Nephron progenitor cell (in vitro differentiated cells): ENCODE results near the gene ZNF184.

Experiments used
- DNase-seq: peaks from one replicate; pipeline ENCODE4 v3.0.0; 2021
- H3K27ac Mint-ChIP-seq: 2 replicates; pipeline ENCODE4 v1.8.0; 2021; ENCODE audit warnings: mild to moderate bottlenecking, moderate library complexity, mixed read lengths
- H3K27me3 Mint-ChIP-seq: 2 replicates; pipeline ENCODE4 v1.8.0; 2021; ENCODE audit warnings: mild to moderate bottlenecking, low read depth, mixed read lengths; ENCODE audit not compliant: poor library complexity
- H3K36me3 Mint-ChIP-seq: 2 replicates; pipeline ENCODE4 v1.8.0; 2021; ENCODE audit warnings: low read depth, mixed read lengths
- H3K4me1 Mint-ChIP-seq: 2 replicates; pipeline ENCODE4 v1.8.0; 2021; ENCODE audit warnings: mixed read lengths
- H3K4me3 Mint-ChIP-seq: 2 replicates; pipeline ENCODE4 v1.8.0; 2021; ENCODE audit warnings: mild to moderate bottlenecking, moderate library complexity, mixed read lengths
- H3K9me3 Mint-ChIP-seq: 2 replicates; pipeline ENCODE4 v1.8.0; 2021; ENCODE audit warnings: mild to moderate bottlenecking, moderate library complexity, mixed read lengths
- TF ChIP-seq, protein P1 (sequence below): fragments of 200-600 bp; sonication (generic); IDR thresholded peaks from 2 replicates; pipeline ENCODE4 v1.5.0; 2021; ENCODE audit warnings: antibody characterized with exemption

ZNF184 gene

DNA sequence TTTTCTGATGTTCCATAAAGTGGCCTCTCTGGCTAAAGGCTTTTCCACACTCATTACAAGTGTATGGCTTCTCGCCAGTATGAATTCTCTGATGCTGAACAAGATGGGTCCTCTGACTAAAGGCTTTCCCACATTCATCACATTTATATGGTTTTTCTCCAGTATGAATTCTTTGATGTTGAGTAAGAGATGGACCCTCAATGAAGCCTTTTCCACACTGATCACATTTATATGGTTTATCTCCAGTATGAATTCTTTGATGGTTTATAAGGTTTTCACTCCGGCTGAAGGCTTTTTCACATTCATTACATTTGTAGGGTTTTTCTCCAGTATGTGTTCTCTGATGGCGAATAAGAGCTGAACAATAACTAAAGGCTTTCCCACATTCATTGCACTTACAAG, 20.4 kb downstream of the ZNF184 start:
- TF ChIP-seq, protein P1, sequence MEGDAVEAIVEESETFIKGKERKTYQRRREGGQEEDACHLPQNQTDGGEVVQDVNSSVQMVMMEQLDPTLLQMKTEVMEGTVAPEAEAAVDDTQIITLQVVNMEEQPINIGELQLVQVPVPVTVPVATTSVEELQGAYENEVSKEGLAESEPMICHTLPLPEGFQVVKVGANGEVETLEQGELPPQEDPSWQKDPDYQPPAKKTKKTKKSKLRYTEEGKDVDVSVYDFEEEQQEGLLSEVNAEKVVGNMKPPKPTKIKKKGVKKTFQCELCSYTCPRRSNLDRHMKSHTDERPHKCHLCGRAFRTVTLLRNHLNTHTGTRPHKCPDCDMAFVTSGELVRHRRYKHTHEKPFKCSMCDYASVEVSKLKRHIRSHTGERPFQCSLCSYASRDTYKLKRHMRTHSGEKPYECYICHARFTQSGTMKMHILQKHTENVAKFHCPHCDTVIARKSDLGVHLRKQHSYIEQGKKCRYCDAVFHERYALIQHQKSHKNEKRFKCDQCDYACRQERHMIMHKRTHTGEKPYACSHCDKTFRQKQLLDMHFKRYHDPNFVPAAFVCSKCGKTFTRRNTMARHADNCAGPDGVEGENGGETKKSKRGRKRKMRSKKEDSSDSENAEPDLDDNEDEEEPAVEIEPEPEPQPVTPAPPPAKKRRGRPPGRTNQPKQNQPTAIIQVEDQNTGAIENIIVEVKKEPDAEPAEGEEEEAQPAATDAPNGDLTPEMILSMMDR = no peak
- Mint-ChIP-seq H3K36me3 (peaks cover 100% of the 10 kb centered on the region), H3K9me3 (peaks cover 100% of the 10 kb centered on the region), H3K4me3 (no peak overlapping the region), H3K27ac (no peak overlapping the region), H3K4me1 (no peaks in the 10 kb centered on the region), H3K27me3 (peaks cover 6% of the 10 kb centered on the region)
- no peak for DNase-seq

- no peak overlapping the region for H3K4me3 Mint-ChIP-seq
- peaks cover 98% of the 10 kb centered on the region for H3K36me3 Mint-ChIP-seq
- TF ChIP-seq, protein P1 = no peak
- no peak for DNase-seq
- peaks cover 93% of the 10 kb centered on the region for H3K9me3 Mint-ChIP-seq
- no peaks in the 10 kb centered on the region for H3K4me1 Mint-ChIP-seq
- H3K27me3 Mint-ChIP-seq = peaks cover 6% of the 10 kb centered on the region
- no peak overlapping the region for H3K27ac Mint-ChIP-seq
Measured at GRCh38 chr6:27451660-27452390, 21.1 kb downstream of the ZNF184 start.

DNA sequence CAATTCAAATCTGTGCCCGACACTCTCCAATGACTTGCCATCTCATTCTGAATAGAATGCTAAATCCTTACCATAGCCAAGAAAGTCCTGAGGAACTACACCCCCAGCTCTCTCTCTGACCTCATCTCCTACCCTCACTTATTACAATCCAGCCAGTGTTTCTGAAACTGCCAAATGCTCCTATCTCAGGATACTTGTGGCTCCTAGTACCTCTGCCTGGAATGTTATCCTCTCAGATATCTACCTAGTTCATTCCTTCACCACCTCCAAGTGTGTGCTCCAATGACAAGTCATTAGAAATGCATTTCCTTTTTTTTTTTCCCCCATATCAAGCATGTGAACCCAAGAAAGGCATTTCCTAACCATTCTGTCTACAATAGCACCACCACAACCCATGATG, 24.4 kb downstream of the ZNF184 start:
- Mint-ChIP-seq H3K27ac (no peak overlapping the region), H3K4me1 (no peaks in the 10 kb centered on the region), H3K36me3 (peaks cover 79% of the 10 kb centered on the region), H3K27me3 (peaks cover 2% of the 10 kb centered on the region), H3K4me3 (no peak overlapping the region), H3K9me3 (peaks cover 59% of the 10 kb centered on the region)
- TF ChIP-seq, protein P1 = no peak
- DNase-seq = no peak

- DNase-seq = no peak
- H3K4me3 Mint-ChIP-seq = no peak overlapping the region
- peaks cover 3% of the 10 kb centered on the region for H3K27me3 Mint-ChIP-seq
- H3K4me1 Mint-ChIP-seq = no peaks in the 10 kb centered on the region
- H3K9me3 Mint-ChIP-seq = peaks cover 28% of the 10 kb centered on the region
- TF ChIP-seq, protein P1 = no peak
- H3K36me3 Mint-ChIP-seq = peaks cover 30% of the 10 kb centered on the region
- H3K27ac Mint-ChIP-seq = no peak overlapping the region
Measured at GRCh38 chr6:27442932-27443331, 30.0 kb downstream of the ZNF184 start.

- no peak overlapping the region for H3K27ac Mint-ChIP-seq
- peaks cover 3% of the 10 kb centered on the region for H3K27me3 Mint-ChIP-seq
- DNase-seq = no peak
- TF ChIP-seq, protein P1 = no peak
- H3K4me3 Mint-ChIP-seq = no peak overlapping the region
- H3K4me1 Mint-ChIP-seq = no peaks in the 10 kb centered on the region
- H3K9me3 Mint-ChIP-seq = peaks cover 29% of the 10 kb centered on the region
- peaks cover 14% of the 10 kb centered on the region for H3K36me3 Mint-ChIP-seq
Measured at GRCh38 chr6:27441001-27441400, 31.9 kb downstream of the ZNF184 start.

- H3K36me3 Mint-ChIP-seq = peaks cover 12% of the 10 kb centered on the region
- no peak overlapping the region for H3K27ac Mint-ChIP-seq
- TF ChIP-seq, protein P1 = no peak
- H3K4me1 Mint-ChIP-seq = no peaks in the 10 kb centered on the region
- H3K27me3 Mint-ChIP-seq = peaks cover 6% of the 10 kb centered on the region
- peaks cover 44% of the 10 kb centered on the region for H3K9me3 Mint-ChIP-seq
- DNase-seq = no peak
- no peak overlapping the region for H3K4me3 Mint-ChIP-seq
Measured at GRCh38 chr6:27439371-27439770, 33.5 kb downstream of the ZNF184 start.
